D721Med (cell line): ENCODE results near the gene TM9SF1.

Source experiments
- DNase-seq: peaks from one replicate; pipeline ENCODE4 v3.0.0; 2011; ENCODE audit warnings: low spot score; ENCODE audit not compliant: insufficient read length
- FAIRE-seq: peaks from 2 replicates; lab custom pipeline; 2011; peaks lifted over from hg19 to GRCh38; lab: Jason Lieb, UNC
- CTCF ChIP-seq: IDR thresholded peaks from 2 replicates; pipeline ENCODE4 v1.5.1; 2012; ENCODE audit warnings: mild to moderate bottlenecking, control low read depth; ENCODE audit not compliant: insufficient read depth; ENCODE audit errors: missing control alignments

The TM9SF1 gene

GRCh38 chr14:24151404-24152080 lies 43.7 kb downstream of the TM9SF1 start:
- TF ChIP-seq CTCF = no peak
- FAIRE-seq = no peak

GRCh38 chr14:24150993-24151392 lies 44.2 kb downstream of the TM9SF1 start:
- no peak for TF ChIP-seq CTCF
- DNase-seq = no peak
- FAIRE-seq = no peak

More at GRCh38 chr14:24151404-24152080, 43.7 kb downstream of the TM9SF1 start:
- no peak for DNase-seq

- DNase-seq (no peak), FAIRE-seq (no peak)
- TF ChIP-seq CTCF = no peak
These were observed 44.7 kb downstream of the TM9SF1 start for GRCh38 chr14:24150567-24150966.

- no peak for TF ChIP-seq CTCF
- DNase-seq = no peak
- FAIRE-seq = no peak
These were observed 45.2 kb downstream of the TM9SF1 start for GRCh38 chr14:24150061-24150460.

- DNase-seq = no peak
- no peak for FAIRE-seq
- no peak for TF ChIP-seq CTCF
These were observed 45.8 kb downstream of the TM9SF1 start for GRCh38 chr14:24149302-24149969.

GRCh38 chr14:24147761-24148428 lies 47.3 kb downstream of the TM9SF1 start:
- DNase-seq = no peak
- FAIRE-seq = no peak
- TF ChIP-seq CTCF = no peak
